HG02763 (cell line): Measurements from ENCODE around the gene DLG2.

ENCODE experiments used
- ATAC-seq: cut with Tn5 transposase; IDR thresholded peaks from one replicate; pipeline ENCODE4 v1.9.1; 2021; ENCODE audit warnings: mild to moderate bottlenecking, moderate library complexity; ENCODE audit not compliant: unreplicated experiment

DLG2 gene

DNA sequence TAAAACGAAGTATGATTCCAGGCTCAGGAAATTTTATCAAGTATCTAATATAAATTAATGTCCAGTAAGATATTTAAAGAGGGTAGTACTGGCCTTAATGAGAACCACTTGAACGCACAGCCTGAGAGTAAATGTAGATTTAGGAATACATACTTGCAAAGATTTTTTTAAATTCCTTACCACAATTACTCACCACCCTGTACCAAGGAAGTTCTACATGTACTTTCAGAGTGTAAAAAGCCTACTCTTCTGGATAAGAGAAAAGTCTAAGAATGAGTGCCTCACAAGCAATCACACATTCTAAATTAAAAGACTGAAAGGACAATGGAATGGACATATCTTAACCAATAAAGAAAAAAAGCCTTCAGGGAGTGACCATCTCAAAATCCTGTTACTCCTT is 697.4 kb downstream of the DLG2 start:
- ATAC-seq: no peak

DNA sequence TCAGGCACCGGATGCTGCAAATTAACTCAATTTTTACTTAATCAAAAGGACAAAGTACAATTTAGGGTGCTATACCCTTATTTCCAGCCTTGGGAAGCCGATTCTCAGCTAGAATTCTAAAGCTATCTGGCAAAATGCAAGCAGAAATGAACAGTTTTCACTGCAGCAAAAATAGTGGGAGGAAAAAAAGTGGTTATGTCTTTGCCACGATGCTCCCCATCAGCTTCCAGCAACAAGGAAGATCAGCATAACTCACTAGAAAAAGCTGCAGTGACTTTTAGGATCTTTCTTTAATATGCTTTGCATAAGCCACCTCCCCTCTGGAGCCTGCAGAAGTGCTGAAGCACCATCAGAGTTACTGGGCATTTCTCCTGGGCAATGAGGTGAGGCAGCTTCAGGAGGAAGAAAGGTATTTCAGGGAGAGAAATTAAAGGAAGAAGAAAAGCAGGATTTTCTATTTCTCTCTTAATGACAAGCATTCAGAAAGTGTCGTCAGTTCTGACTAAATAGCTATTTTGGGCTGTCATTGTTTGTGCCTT is 702.9 kb downstream of the DLG2 start:
- no peak for ATAC-seq

DNA sequence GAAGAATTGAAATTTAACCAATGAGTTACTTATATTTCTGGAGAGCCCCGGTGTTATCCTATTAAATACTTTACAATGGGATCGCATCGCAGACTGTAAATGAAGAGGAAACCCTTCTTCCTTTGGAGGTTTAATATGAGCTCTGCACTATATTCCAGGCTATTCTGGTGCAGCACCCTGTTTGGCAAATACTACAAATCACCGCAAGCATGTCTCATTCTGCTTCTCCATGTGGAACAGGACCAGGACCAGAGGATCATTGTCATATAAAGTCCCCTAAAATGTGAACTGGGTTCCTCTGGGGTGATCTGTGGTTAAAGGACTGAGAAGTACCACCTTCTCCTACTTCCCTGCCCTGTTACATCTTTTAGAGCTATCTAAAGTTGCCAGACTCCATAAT is 703.7 kb downstream of the DLG2 start:
- no peak for ATAC-seq

DNA sequence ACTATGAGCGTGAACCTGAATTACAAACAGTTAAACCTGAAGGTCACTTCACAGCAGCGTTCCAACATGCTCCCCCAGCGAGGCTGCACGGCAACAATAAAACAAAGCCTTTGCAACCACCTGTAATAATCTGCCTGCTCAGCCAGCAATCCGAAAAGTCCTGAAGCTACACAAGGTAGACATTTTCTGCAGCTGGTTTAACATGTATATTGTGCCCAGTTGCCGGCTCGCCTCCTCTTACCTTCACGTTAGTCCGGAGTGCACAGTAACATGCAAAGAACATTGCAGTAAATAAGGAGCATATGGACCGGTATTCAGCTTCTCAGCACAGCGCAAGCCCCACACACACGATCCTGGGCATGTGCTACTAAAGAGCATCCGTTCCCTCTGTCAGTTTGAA is 704.3 kb downstream of the DLG2 start:
- no peak for ATAC-seq

- no peak for ATAC-seq
Measured at GRCh38 chr11:84922212-84922805, 704.8 kb downstream of the DLG2 start.

DNA sequence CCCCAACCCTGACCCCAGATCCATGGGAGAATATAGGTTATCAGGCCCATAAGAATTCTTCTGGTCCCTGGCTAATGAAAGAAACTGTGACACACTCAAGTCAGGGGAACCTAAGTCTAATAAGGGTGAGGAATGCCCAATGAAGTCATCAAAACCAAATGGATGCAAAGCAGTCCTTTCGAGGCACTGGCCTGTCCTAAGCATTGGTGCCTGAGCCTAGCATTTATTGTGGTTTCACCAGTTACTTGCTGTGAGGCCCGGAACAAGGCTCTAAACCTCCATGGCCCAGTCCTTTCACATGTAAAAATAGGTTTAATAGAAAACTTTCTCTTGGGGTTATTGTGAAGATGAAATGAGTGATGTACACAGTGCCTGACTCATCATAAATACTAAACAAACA is 712.6 kb downstream of the DLG2 start:
- no peak for ATAC-seq

DNA sequence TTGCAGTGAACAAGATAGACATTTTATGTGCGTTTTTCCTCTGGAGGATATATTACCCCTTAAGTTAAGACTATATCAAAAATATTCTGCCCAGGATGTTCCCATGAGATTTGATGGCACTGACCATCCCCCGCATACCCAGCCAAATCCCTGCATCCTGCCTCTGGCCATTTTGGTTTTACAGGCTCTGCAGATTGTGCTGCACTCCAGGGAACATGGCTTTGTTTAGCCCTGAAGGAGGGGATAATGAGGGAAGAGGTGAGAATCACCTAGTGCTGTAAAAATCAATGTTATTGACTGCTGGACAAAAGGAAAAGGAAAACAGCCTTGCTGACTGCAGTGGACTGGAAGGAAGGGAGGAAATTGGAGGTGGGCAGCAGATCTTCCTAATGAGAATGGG is 717.4 kb downstream of the DLG2 start:
- ATAC-seq: no peak

- no peak for ATAC-seq
Measured at GRCh38 chr11:84906995-84907394, 720.1 kb downstream of the DLG2 start.

GRCh38 chr11:84905411-84905810 is 721.7 kb downstream of the DLG2 start:
- no peak for ATAC-seq

GRCh38 chr11:84902445-84902844 is 724.7 kb downstream of the DLG2 start:
- no peak for ATAC-seq

DNA sequence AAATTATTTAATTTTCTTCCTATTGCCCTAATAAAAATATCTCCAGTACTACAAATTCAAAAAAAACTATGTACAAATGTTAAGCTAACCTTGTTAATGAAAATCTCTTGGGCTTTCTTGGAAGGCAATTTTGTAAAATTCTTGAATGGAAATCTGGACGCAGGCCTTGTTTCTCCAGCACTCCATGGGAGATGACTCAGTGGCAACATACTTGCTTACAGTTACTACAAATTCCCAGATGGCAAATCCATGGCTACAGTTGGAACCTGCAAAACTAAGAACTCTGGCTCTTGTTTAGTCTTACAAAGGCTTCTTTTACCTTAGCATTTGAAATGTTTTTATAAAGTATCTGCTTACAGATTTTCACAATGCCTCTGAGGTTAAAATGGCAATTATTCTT is 725.2 kb downstream of the DLG2 start:
- ATAC-seq: no peak

DNA sequence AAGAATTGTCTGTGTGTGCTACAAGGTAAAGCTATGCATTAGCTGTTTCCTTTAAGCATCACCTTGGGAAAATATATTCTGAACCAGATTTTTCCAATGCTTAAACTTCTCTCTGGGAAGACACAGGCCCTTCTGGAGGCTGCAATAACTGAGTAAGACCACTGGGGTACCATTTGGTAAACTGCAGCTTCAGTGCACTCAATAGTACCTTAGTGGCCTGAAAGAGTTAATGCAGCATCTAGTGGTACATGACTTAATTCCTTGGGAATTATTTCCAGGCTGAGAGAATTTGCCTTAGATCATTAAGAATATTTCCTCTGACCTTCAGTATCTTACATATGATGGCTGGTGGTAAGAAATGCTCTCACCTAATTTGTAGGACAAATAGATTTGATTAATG is 727.4 kb downstream of the DLG2 start:
- no peak for ATAC-seq

GRCh38 chr11:84899134-84899533 is 728.0 kb downstream of the DLG2 start:
- no peak for ATAC-seq

- no peak for ATAC-seq
Measured at GRCh38 chr11:84894666-84895065, 732.5 kb downstream of the DLG2 start.

GRCh38 chr11:84890676-84891075 is 736.5 kb downstream of the DLG2 start:
- no peak for ATAC-seq

- no peak for ATAC-seq
Measured at GRCh38 chr11:84889556-84889955, 737.6 kb downstream of the DLG2 start.

- ATAC-seq: no peak
Measured at GRCh38 chr11:84887055-84887629, 740.0 kb downstream of the DLG2 start.

DNA sequence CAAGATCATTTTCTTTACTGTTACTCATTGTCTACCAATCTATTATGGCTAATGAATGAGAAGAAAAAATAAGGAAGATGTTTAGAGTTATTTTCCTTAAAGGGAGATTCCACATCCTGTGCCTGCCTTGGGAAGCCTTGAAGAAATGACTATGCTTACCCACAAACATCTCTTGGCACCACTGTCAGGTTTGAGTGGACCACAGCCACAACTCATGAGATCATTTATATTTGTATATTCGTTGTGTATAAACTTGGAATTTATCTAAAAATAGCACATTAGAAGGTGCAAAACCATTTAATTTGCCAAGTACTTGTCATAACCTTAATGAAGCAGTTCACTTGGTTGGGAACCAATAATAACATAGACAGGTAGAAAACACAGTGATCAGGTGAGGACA is 740.8 kb downstream of the DLG2 start:
- no peak for ATAC-seq

- no peak for ATAC-seq
Measured at GRCh38 chr11:84884836-84885235, 742.3 kb downstream of the DLG2 start.

DNA sequence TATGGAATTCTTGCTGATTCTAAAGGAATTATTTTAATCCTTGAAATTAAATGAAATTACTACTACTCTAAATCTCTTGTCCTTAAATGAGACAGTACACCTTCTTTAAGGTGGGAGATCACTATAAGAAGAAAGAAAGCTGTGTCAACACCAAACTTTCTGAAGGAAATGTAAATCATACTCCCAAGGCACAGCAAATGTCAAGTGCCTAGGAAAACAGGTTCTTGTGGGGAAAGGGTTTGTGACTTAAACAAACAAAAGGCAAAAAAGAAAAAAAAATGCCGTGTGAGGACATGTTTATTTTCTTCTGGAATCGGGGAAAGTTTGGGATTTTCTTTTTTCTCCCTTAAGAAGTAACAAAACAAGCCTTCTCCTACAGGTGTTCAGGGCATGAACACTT is 745.1 kb downstream of the DLG2 start:
- ATAC-seq: no peak

- no peak for ATAC-seq
Measured at GRCh38 chr11:84871116-84871515, 756.0 kb downstream of the DLG2 start.

DNA sequence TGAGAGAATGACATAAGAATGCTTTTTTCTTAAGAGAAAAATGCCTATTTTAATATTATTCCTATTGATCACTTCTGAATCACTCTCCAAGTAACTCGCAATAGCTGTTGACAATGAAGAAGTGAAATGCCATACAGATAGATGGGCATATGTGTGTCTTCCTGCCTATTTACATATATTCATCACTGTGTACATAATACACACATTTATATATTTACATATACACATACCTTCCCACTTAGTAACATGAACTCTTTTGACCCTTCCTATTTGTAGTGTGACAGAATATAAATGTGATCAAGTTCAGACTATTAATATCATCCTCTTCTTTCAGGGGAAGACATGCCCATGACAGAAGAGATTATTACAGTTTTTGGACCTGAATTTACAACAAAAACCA is 756.7 kb downstream of the DLG2 start:
- no peak for ATAC-seq

GRCh38 chr11:84866922-84867321 is 760.2 kb downstream of the DLG2 start:
- ATAC-seq: no peak
